NCI-H2196 (cell line): ENCODE measurements around the gene CA11.
"Not testable (repeated sequence)": the region's sequence is repeated elsewhere in the genome, so short reads cannot be mapped to it uniquely, and the experiment has no call there.

ENCODE experiments used
- DNase-seq: peaks from one replicate; lab custom pipeline; 2025; ENCODE audit not compliant: unreplicated experiment; lab: John Stamatoyannopoulos, UW

The CA11 gene

GRCh38 chr19:48669903-48670668, 24.1 kb upstream of the CA11 start:
- no peak for DNase-seq

GRCh38 chr19:48668761-48669160, 22.8 kb upstream of the CA11 start:
- DNase-seq, result no peak

GRCh38 chr19:48668332-48668731, 22.3 kb upstream of the CA11 start:
- DNase-seq, result no peak

GRCh38 chr19:48665786-48666185, 19.8 kb upstream of the CA11 start:
- DNase-seq, result no peak

- DNase-seq, result no peak
Observed at GRCh38 chr19:48664476-48664875, 18.5 kb upstream of the CA11 start.

GRCh38 chr19:48663667-48664066, 17.7 kb upstream of the CA11 start:
- DNase-seq, result no peak

- no peak for DNase-seq
Observed at GRCh38 chr19:48661711-48662090, 15.7 kb upstream of the CA11 start.

- peak; percentile 99 for DNase-seq
Observed at GRCh38 chr19:48660852-48661710, 15.1 kb upstream of the CA11 start.

GRCh38 chr19:48659768-48660167, 13.8 kb upstream of the CA11 start:
- peak; percentile 67 for DNase-seq

- DNase-seq, result no peak
Observed at GRCh38 chr19:48658483-48658882, 12.5 kb upstream of the CA11 start.

- not testable (repeated sequence) for DNase-seq
Observed at GRCh38 chr19:48657828-48658227, 11.8 kb upstream of the CA11 start.

GRCh38 chr19:48656840-48657474, 11.0 kb upstream of the CA11 start:
- DNase-seq, result no peak

- DNase-seq, result peak; percentile 35
Observed at GRCh38 chr19:48654299-48655059, 8.5 kb upstream of the CA11 start.

- DNase-seq, result no peak
Observed at GRCh38 chr19:48651683-48652048, 5.7 kb upstream of the CA11 start.

- DNase-seq, result no peak
Observed at GRCh38 chr19:48650974-48651682, 5.1 kb upstream of the CA11 start.

- DNase-seq, result no peak
Observed at GRCh38 chr19:48648134-48648533, 2.1 kb upstream of the CA11 start.

GRCh38 chr19:48646722-48647216, 782 bp upstream of the CA11 start:
- no peak for DNase-seq

- no peak for DNase-seq
Observed at GRCh38 chr19:48645620-48646000, 377 bp downstream of the CA11 start.

GRCh38 chr19:48644839-48645619, 958 bp downstream of the CA11 start:
- DNase-seq, result peak; percentile 75

- no peak for DNase-seq
Observed at GRCh38 chr19:48644355-48644754, 1.6 kb downstream of the CA11 start.
